ENCODE measurements around the gene AMZ2. TPM values are rescaled to one million over a fixed set of nuclear protein-coding genes. Genes with fewer than 3 reads are reported as not detected.
"Not testable (repeated sequence)": the region's sequence is repeated elsewhere in the genome, so short reads cannot be mapped to it uniquely, and the experiment has no call there.

The AMZ2 gene
- polyA plus RNA-seq, 3 donors: 34.0 to 67.6 (median 67.2) TPM

GRCh38 chr17:68219429-68219828 lies 28.4 kb upstream of the AMZ2 start:
- H3K9me3 ChIP-seq (replicated peaks in 1 of 2; ENCODE audit: control insufficient read depth in 1 of 2, insufficient read depth in 1 of 2, low read length in 2 of 2); H3K4me3 ChIP-seq (replicated peaks in 1 of 3; ENCODE audit: low read depth in 2 of 3, low read length in 3 of 3); H3K27ac Mint-ChIP-seq; H3K9ac ChIP-seq (ENCODE audit: insufficient read depth, low read length, poor library complexity, severe bottlenecking); H2AFZ ChIP-seq (ENCODE audit: insufficient read depth, low read depth, low read length, poor library complexity, severe bottlenecking); H3K4me1 ChIP-seq (ENCODE audit: control insufficient read depth in 1 of 2, insufficient read depth in 2 of 2, low read length in 2 of 2); H3K27me3 ChIP-seq (ENCODE audit: control insufficient read depth in 2 of 2, insufficient read depth in 2 of 2, low read length in 2 of 2); H3K27me3 Mint-ChIP-seq (ENCODE audit: low read depth in 3 of 3); H3K27ac ChIP-seq (ENCODE audit: low read depth in 1 of 2, low read length in 2 of 2); intact Hi-C loops (cut with micrococcal nuclease); H3K36me3 ChIP-seq (replicated peaks in 1 of 2; ENCODE audit: control insufficient read depth in 1 of 2, insufficient read depth in 2 of 2, low read length in 2 of 2); DNase-seq; H4K20me1 ChIP-seq (ENCODE audit: insufficient read depth, low read length); H3K79me2 ChIP-seq (ENCODE audit: insufficient read depth, low read length); H3K4me1 Mint-ChIP-seq; H3K4me3 Mint-ChIP-seq; H3K9me3 Mint-ChIP-seq; H3K36me3 Mint-ChIP-seq; H3K4me2 ChIP-seq (replicated peaks; ENCODE audit: extremely low read depth, low read length, poor library complexity, severe bottlenecking): not testable (repeated sequence)
- no CpG with 5 or more reads among the region's 5 CpGs for WGBS (ENCODE audit: insufficient coverage)

DNA sequence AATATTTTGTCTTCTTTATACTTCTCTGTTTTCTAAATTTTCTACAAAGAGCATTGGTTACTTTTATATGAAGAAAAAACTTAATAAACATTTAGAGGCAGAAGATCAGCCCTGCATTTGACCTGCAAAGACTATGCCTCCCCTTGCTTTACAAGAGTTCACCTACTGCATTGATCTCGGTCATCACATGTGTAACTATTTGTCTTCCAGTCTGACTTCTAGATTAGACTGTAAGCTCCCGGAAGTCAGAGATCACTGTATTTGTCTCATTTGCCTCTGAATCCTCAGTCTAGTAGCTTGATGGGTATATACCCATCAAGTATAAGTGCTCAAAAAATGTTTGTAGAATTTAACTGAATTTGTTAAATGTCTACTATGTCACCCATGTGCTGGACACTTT lies 27.7 kb upstream of the AMZ2 start:
- H3K4me3 Mint-ChIP-seq; H3K4me1 ChIP-seq (ENCODE audit: control insufficient read depth in 1 of 2, insufficient read depth in 2 of 2, low read length in 2 of 2); H3K27me3 ChIP-seq (ENCODE audit: control insufficient read depth in 2 of 2, insufficient read depth in 2 of 2, low read length in 2 of 2); intact Hi-C loops (cut with micrococcal nuclease); H3K9me3 ChIP-seq (replicated peaks in 1 of 2; ENCODE audit: control insufficient read depth in 1 of 2, insufficient read depth in 1 of 2, low read length in 2 of 2); H3K27ac Mint-ChIP-seq; H2AFZ ChIP-seq (ENCODE audit: insufficient read depth, low read depth, low read length, poor library complexity, severe bottlenecking); H3K27ac ChIP-seq (ENCODE audit: low read depth in 1 of 2, low read length in 2 of 2); H3K27me3 Mint-ChIP-seq (ENCODE audit: low read depth in 3 of 3); H3K4me3 ChIP-seq (replicated peaks in 1 of 3; ENCODE audit: low read depth in 2 of 3, low read length in 3 of 3); DNase-seq; H3K79me2 ChIP-seq (ENCODE audit: insufficient read depth, low read length); H3K9ac ChIP-seq (ENCODE audit: insufficient read depth, low read length, poor library complexity, severe bottlenecking); H3K4me1 Mint-ChIP-seq; H3K9me3 Mint-ChIP-seq; H3K36me3 Mint-ChIP-seq; H3K36me3 ChIP-seq (replicated peaks in 1 of 2; ENCODE audit: control insufficient read depth in 1 of 2, insufficient read depth in 2 of 2, low read length in 2 of 2); H3K4me2 ChIP-seq (replicated peaks; ENCODE audit: extremely low read depth, low read length, poor library complexity, severe bottlenecking); H4K20me1 ChIP-seq (ENCODE audit: insufficient read depth, low read length): not testable (repeated sequence)
- WGBS (ENCODE audit: insufficient coverage): no CpG with 5 or more reads among the region's 2 CpGs

GRCh38 chr17:68220786-68221185 lies 27.1 kb upstream of the AMZ2 start:
- H4K20me1 ChIP-seq (ENCODE audit: insufficient read depth, low read length); H3K4me1 ChIP-seq (ENCODE audit: control insufficient read depth in 1 of 2, insufficient read depth in 2 of 2, low read length in 2 of 2); H3K4me3 Mint-ChIP-seq; H3K36me3 ChIP-seq (replicated peaks in 1 of 2; ENCODE audit: control insufficient read depth in 1 of 2, insufficient read depth in 2 of 2, low read length in 2 of 2); H3K9me3 Mint-ChIP-seq; intact Hi-C loops (cut with micrococcal nuclease); H2AFZ ChIP-seq (ENCODE audit: insufficient read depth, low read depth, low read length, poor library complexity, severe bottlenecking); H3K4me3 ChIP-seq (replicated peaks in 1 of 3; ENCODE audit: low read depth in 2 of 3, low read length in 3 of 3); H3K4me1 Mint-ChIP-seq; H3K27me3 Mint-ChIP-seq (ENCODE audit: low read depth in 3 of 3); H3K27ac ChIP-seq (ENCODE audit: low read depth in 1 of 2, low read length in 2 of 2); DNase-seq; H3K4me2 ChIP-seq (replicated peaks; ENCODE audit: extremely low read depth, low read length, poor library complexity, severe bottlenecking); H3K36me3 Mint-ChIP-seq; H3K79me2 ChIP-seq (ENCODE audit: insufficient read depth, low read length); H3K9ac ChIP-seq (ENCODE audit: insufficient read depth, low read length, poor library complexity, severe bottlenecking); H3K27ac Mint-ChIP-seq; H3K9me3 ChIP-seq (replicated peaks in 1 of 2; ENCODE audit: control insufficient read depth in 1 of 2, insufficient read depth in 1 of 2, low read length in 2 of 2); H3K27me3 ChIP-seq (ENCODE audit: control insufficient read depth in 2 of 2, insufficient read depth in 2 of 2, low read length in 2 of 2): not testable (repeated sequence)
- WGBS (ENCODE audit: insufficient coverage): 100% methylated on average over 5 of the region's 12 CpGs
